ENCODE results near the gene SCYL2.

- TF ChIP-seq POLR2A (IDR thresholded peaks at IDR 0.05; ENCODE audit: low read depth) (no peak), CTCF (IDR thresholded peaks at IDR 0.05) (no peak)
These were observed 37.8 kb upstream of the SCYL2 start for GRCh38 chr12:100229036-100229635.

All from esophagus muscularis mucosa (tissue), 3 donors.